Sigmoid colon (tissue), 7 donors: ENCODE results near the gene CPXM2. TPM values are rescaled to one million over a fixed set of nuclear protein-coding genes. Genes with fewer than 3 reads are reported as not detected.

ENCODE experiments used
- DNase-seq: peaks from one replicate; pipeline ENCODE4 v3.0.0-alpha.2; 2019
- H3K27ac ChIP-seq, 4 donors: fragments of 200-600 bp; sonication (generic); one replicate each; pipeline ENCODE4 v1.5.1; 2016 to 2019; ENCODE audit warnings: mild to moderate bottlenecking in 1 of 4
- H3K27me3 ChIP-seq, 3 donors: fragments of 200-600 bp; sonication (generic); one replicate each; pipeline ENCODE4 v1.5.1; 2019; ENCODE audit warnings: mild to moderate bottlenecking in 1 of 3
- H3K36me3 ChIP-seq, 4 donors: fragments of 200-600 bp; sonication (generic); one replicate each; pipeline ENCODE4 v1.5.1; 2016 to 2019
- H3K4me1 ChIP-seq, 4 donors: fragments of 200-600 bp; sonication (generic); one replicate each; pipeline ENCODE4 v1.5.1; 2017 to 2019
- H3K4me3 ChIP-seq, 4 donors: fragments of 200-600 bp; sonication (generic); one replicate each; pipeline ENCODE4 v1.5.1; 2017 to 2019; ENCODE audit warnings: mild to moderate bottlenecking in 2 of 4, moderate library complexity in 1 of 4
- H3K9me3 ChIP-seq, 4 donors: fragments of 200-600 bp in 3 of 4; sonication (generic) in 3 of 4; one replicate each; pipeline versions ENCODE4 v1.5.1 to v1.6.1; 2013 to 2019
- CTCF ChIP-seq, 4 experiments: fragments of 450-650 bp in 3 of 4; fragments of 200-600 bp in 1 of 4; IDR thresholded peaks; one replicate each; pipeline ENCODE4 v1.5.1; 2016 to 2019; ENCODE audit warnings: antibody characterized with exemption in 4 of 4, mild to moderate bottlenecking in 3 of 4, moderate library complexity in 2 of 4
- EP300 ChIP-seq, 4 donors: sonication (generic); formaldehyde crosslinking; IDR thresholded peaks; one replicate each; pipeline ENCODE4 v1.6.1; 2017; ENCODE audit warnings: antibody characterized with exemption in 4 of 4
- POLR2A ChIP-seq, 2 donors: fragments of 450-650 bp; IDR thresholded peaks; one replicate each; pipeline ENCODE4 v1.6.1; 2016; ENCODE audit warnings: antibody characterized with exemption in 2 of 2, mild to moderate bottlenecking in 2 of 2, moderate library complexity in 2 of 2
- POLR2AphosphoS5 ChIP-seq, 4 donors: sonication (generic); formaldehyde crosslinking; IDR thresholded peaks; one replicate each; pipeline ENCODE4 v1.6.1; 2017; ENCODE audit warnings: antibody characterized with exemption in 4 of 4
- WGBS, 2 donors: extraction: QIAGEN DNeasy Blood & Tissue Kit; methylation state at CpG; one replicate each; pipeline ENCODE4 v1.1.7; 2013; 5-methylcytosine and 5-hydroxymethylcytosine counted together
- intact Hi-C: fragments of 100-400 bp; cut with DNase I; formaldehyde crosslinking; loops from one replicate; pipeline ENCODE4 v1.15.1; 2023
- polyA plus RNA-seq, 3 donors: library from polyadenylated mRNA; stranded (reverse); fragments of 200-250 nt; gene quantifications; one replicate each; pipeline ENCODE4 v1.2.3, GENCODE V29; 2013
- total RNA-seq, 4 donors: library from RNA; depleted of rRNA; stranded (reverse); fragments of >200 nt; gene quantifications; one replicate each; pipeline ENCODE4 v1.1.0, GENCODE V29; 2016
- donor health status: healthy with polysubstance abuse.
- donor health status: Bipolar disorder and iron deficiency.
- donor health status: healthy.

The CPXM2 gene
- total and polyA plus RNA-seq, 7 donors: 0.69 to 153 (median 48.5) TPM

DNA sequence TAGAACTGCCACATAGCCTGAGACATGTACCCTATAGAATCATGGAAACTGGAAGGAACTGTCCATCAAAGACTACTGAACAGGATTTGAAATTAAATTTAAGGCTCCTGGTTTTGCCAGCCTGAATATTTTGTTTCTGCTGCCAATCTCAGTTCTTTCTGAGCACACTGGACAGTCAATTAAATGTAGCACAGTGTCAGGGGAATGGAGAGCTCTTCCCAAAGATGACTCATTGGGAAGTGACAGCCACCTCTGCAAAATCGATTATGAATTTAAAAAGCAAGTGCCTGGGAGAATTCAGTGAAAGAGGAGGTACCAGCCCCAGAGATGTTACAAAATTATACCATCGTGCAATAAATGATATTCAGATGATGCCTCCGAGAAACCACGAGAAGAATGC lies 47.8 kb downstream of the CPXM2 start:
- WGBS, 2 donors: 90 to 93% methylated on average over 4 of the region's 4 CpGs
- intact Hi-C loops: no loop called here
- Histone ChIP-seq H3K36me3 (peaks cover 0 to 13% (median 4%) of the 10 kb centered on the region in 4 donors), H3K4me3 (no peak overlapping the region), H3K4me1 (peaks cover 0 to 76% (median 62%) of the 10 kb centered on the region in 4 donors), H3K9me3 (no peaks in the 10 kb centered on the region), H3K27ac (peak overlapping the region; percentile 62 to 82 (median 77)), H3K27me3 (no peaks in the 10 kb centered on the region)
- DNase-seq: no peak
- TF ChIP-seq EP300 (IDR thresholded peaks at IDR 0.05): no peak
- no peak for TF ChIP-seq CTCF (IDR thresholded peaks at IDR 0.05)
- no peak for TF ChIP-seq POLR2AphosphoS5 (IDR thresholded peaks at IDR 0.05)
- TF ChIP-seq POLR2A (IDR thresholded peaks at IDR 0.05): no peak

- intact Hi-C loops: no loop called here
- no peaks in the 10 kb centered on the region for H3K9me3 ChIP-seq
- WGBS, 2 donors: 86 to 87% methylated on average over 9 of the region's 9 CpGs
Measured at GRCh38 chr10:123842692-123843385, 48.8 kb downstream of the CPXM2 start.

GRCh38 chr10:123841560-123841959 lies 50.0 kb downstream of the CPXM2 start:
- H3K9me3 ChIP-seq: no peaks in the 10 kb centered on the region
- DNase-seq: no peak
- TF ChIP-seq POLR2A (IDR thresholded peaks at IDR 0.05): no peak
- no peak for TF ChIP-seq EP300 (IDR thresholded peaks at IDR 0.05)
- no peak for TF ChIP-seq CTCF (IDR thresholded peaks at IDR 0.05)
- no peak for TF ChIP-seq POLR2AphosphoS5 (IDR thresholded peaks at IDR 0.05)
- WGBS, 2 donors: 62 to 94% methylated on average over 2 of the region's 2 CpGs
- intact Hi-C loops: no loop called here
- H3K4me3 ChIP-seq: no peak overlapping the region
- peaks cover 0 to 13% (median 4%) of the 10 kb centered on the region in 4 donors for H3K36me3 ChIP-seq
- peaks cover 0 to 60% (median 45%) of the 10 kb centered on the region in 4 donors for H3K4me1 ChIP-seq
- H3K27ac ChIP-seq: peak overlapping the region; percentile 62 to 82 (median 77)
- H3K27me3 ChIP-seq: no peaks in the 10 kb centered on the region

More at GRCh38 chr10:123842692-123843385, 48.8 kb downstream of the CPXM2 start:
- Histone ChIP-seq H3K27ac (peak overlapping the region; percentile 62 to 82 (median 77)), H3K4me1 (peaks cover 0 to 66% (median 52%) of the 10 kb centered on the region in 4 donors), H3K36me3 (peaks cover 0 to 13% (median 4%) of the 10 kb centered on the region in 4 donors), H3K4me3 (no peak overlapping the region), H3K27me3 (no peaks in the 10 kb centered on the region)
- TF ChIP-seq POLR2AphosphoS5 (IDR thresholded peaks at IDR 0.05) (peak in 1 of 4 donors; percentile 6), EP300 (IDR thresholded peaks at IDR 0.05) (no peak), CTCF (IDR thresholded peaks at IDR 0.05) (no peak), POLR2A (IDR thresholded peaks at IDR 0.05) (no peak)
- DNase-seq: no peak

DNA sequence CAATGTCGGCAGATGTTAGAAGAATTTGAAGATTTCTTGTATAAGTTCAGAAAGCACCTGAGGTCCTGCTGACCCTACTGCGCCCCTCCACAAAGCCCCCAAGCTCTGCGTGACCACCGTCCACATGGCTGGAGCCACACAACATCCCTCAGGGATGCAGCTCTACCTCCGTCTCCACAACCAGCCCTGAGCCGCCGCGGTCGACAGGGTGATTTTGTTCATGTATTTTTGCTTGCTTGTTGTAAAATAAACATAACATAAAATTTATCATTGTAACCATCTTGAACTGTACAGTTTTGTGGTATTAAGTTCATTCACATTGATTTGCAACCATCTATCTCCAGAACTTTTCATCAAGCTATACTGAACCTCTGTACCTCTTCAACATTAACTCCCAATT lies 50.5 kb downstream of the CPXM2 start:
- Histone ChIP-seq H3K36me3 (peaks cover 0 to 13% (median 4%) of the 10 kb centered on the region in 4 donors), H3K27ac (peak overlapping the region in 3 of 4 donors; percentile 74 to 82 (median 80)), H3K4me1 (peaks cover 0 to 60% (median 46%) of the 10 kb centered on the region in 4 donors), H3K9me3 (no peaks in the 10 kb centered on the region), H3K4me3 (no peak overlapping the region), H3K27me3 (no peaks in the 10 kb centered on the region)
- intact Hi-C loops: no loop called here
- TF ChIP-seq POLR2A (IDR thresholded peaks at IDR 0.05) (no peak), CTCF (IDR thresholded peaks at IDR 0.05) (no peak), EP300 (IDR thresholded peaks at IDR 0.05) (no peak), POLR2AphosphoS5 (IDR thresholded peaks at IDR 0.05) (no peak)
- WGBS, 2 donors: 82 to 97% methylated on average over 9 of the region's 9 CpGs
- DNase-seq: no peak
